A673 (cell line): Measurements from ENCODE around the gene PCDHB4. TPM values are rescaled to one million over a fixed set of nuclear protein-coding genes. Genes with fewer than 3 reads are reported as not detected.
A peak's percentile ranks its signal among the peaks of the same experiment; 100 is the strongest.

Experiments
- Bru-seq: library from RNA; stranded (reverse); fragments of 400-500 nt; gene quantifications from one replicate; lab custom pipeline; 2021; lab: Mats Ljungman, UMichigan
- BruChase-seq, 2 experiments: library from RNA; stranded (reverse); fragments of 400-500 nt; gene quantifications; one replicate each; lab custom pipeline; 2021; lab: Mats Ljungman, UMichigan
- BruUV-seq: library from RNA; stranded (reverse); fragments of 400-500 nt; replicated peaks from 2 replicates; lab custom pipeline; 2021; lab: Mats Ljungman, UMichigan
- CTCF ChIA-PET: fragments of 300-600 bp; sonication (Branson Sonifier 250); formaldehyde crosslinking; loops from one replicate; lab custom pipeline; 2022; ENCODE audit warnings: antibody characterized with exemption; lab: Charles Lee
- POLR2A ChIA-PET: fragments of 300-600 bp; sonication (Branson Sonifier 250); formaldehyde crosslinking; loops from one replicate; lab custom pipeline; 2022; ENCODE audit warnings: antibody characterized with exemption; ENCODE audit not compliant: low non-redundant PET; lab: Charles Lee
- DNase-seq: peaks from one replicate; pipeline ENCODE4 v3.0.0-alpha.2; 2015; ENCODE audit warnings: low spot score
- H3K27ac ChIP-seq: fragments of 200-600 bp; sonication (generic); 2 replicates; pipeline ENCODE4 v1.5.1; 2016; ENCODE audit warnings: mixed run types, low read depth, mild to moderate bottlenecking, mixed read lengths, antibody characterized with exemption, low read length; ENCODE audit not compliant: poor library complexity, severe bottlenecking
- H3K27me3 ChIP-seq: fragments of 200-600 bp; sonication (generic); replicated peaks from 2 replicates; pipeline ENCODE4 v1.6.1; 2017; ENCODE audit warnings: mixed run types, low read depth, mild to moderate bottlenecking, mixed read lengths, antibody characterized with exemption, low read length; ENCODE audit not compliant: insufficient read depth, poor library complexity
- H3K36me3 ChIP-seq: fragments of 200-600 bp; sonication (generic); 2 replicates; pipeline ENCODE4 v1.6.1; 2016; ENCODE audit warnings: mixed run types, mild to moderate bottlenecking, mixed read lengths, antibody characterized with exemption, low read length; ENCODE audit not compliant: insufficient read depth, poor library complexity, severe bottlenecking
- H3K4me1 ChIP-seq: fragments of 200-600 bp; sonication (generic); 2 replicates; pipeline ENCODE4 v1.6.1; 2017; ENCODE audit warnings: mixed run types, mild to moderate bottlenecking, mixed read lengths, antibody characterized with exemption, low read length; ENCODE audit not compliant: insufficient read depth, poor library complexity, severe bottlenecking
- H3K4me3 ChIP-seq: fragments of 200-600 bp; sonication (generic); 2 replicates; pipeline ENCODE4 v1.5.1; 2016; ENCODE audit warnings: low read depth, mixed run types, mild to moderate bottlenecking, mixed read lengths, low read length; ENCODE audit not compliant: poor library complexity, severe bottlenecking
- H3K9me3 ChIP-seq: fragments of 200-600 bp; sonication (generic); 2 replicates; pipeline ENCODE4 v1.6.1; 2016; ENCODE audit warnings: mixed run types, low read depth, mild to moderate bottlenecking, mixed read lengths, antibody characterized with exemption, low read length; ENCODE audit not compliant: poor library complexity, severe bottlenecking
- CTCF ChIP-seq: fragments of 300-800, 200-600 bp; sonication (generic); conservative IDR thresholded peaks from 2 replicates; pipeline ENCODE4 v1.5.1; 2017; ENCODE audit warnings: low read depth, mild to moderate bottlenecking, antibody characterized with exemption, low read length, moderate library complexity, mixed read lengths
- EZH2 ChIP-seq: fragments of 200-600 bp; sonication (generic); IDR thresholded peaks from 2 replicates; pipeline ENCODE4 v1.6.1; 2017; ENCODE audit warnings: borderline replicate concordance, low read depth, mild to moderate bottlenecking, mixed read lengths, antibody characterized with exemption, low read length; ENCODE audit not compliant: poor library complexity, severe bottlenecking
- intact Hi-C: fragments of 100-400 bp; cut with micrococcal nuclease; formaldehyde crosslinking; loops from one replicate; pipeline ENCODE4 v1.10.0; 2022; ENCODE audit not compliant: unreplicated experiment
- long read RNA-seq: library from polyadenylated mRNA; stranded (forward); transcript quantifications from one replicate; pipeline ENCODE4 v2.0.0, GENCODE V29; 2022
- total RNA-seq: library from RNA; stranded (reverse); gene quantifications from 2 replicates; pipeline ENCODE4 v1.2.3, GENCODE V29; 2021

PCDHB4 gene
- total RNA-seq: 2.4 and 2.7 TPM in 2 replicates
- percentile 65 among the genes with signal in this experiment for Bru-seq, nascent RNA
- BruChase-seq, experiment 1, labeled RNA remaining after a 2-hour chase: percentile 71 among the genes with signal in this experiment
- BruChase-seq, experiment 2, labeled RNA remaining after a 6-hour chase: percentile 66 among the genes with signal in this experiment
- long read RNA-seq, partial matches to known transcripts: 0 of 1 reads
- long read RNA-seq, other reads (novel, unspliced or antisense): 0 of 1 reads

DNA sequence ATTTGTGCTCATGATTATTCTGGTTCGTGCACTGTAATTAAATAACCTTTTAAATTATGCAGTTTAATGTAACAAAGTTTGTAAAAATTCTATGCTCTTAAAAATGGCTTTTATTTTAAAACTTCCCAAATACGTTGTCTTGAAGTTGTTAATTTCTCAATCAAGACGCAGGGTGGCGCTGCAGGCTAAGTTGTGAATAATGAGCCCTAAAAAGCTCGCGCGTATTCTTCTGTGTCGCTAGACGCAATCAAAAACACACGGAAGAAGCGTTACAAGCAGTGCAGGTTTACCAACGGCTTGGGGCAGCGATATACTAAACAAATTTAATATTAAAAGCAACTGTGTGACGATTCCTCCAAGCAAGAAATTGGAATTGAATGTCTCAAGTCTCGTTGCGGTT is at the start of gene PCDHB4:
TSS of gene PCDHB4 (plus strand) at position 256 of the 400 bp plus-strand sequence. CDS start 181 bp downstream, outside the sequence.
- POLR2A ChIA-PET: no interaction called here
- DNase-seq: peak; percentile 22
- no TSS peak for BruUV-seq
- Histone ChIP-seq H3K27ac (no peak within 1 kb of the TSS), H3K9me3 (peaks cover under 1% of the 10 kb centered on the region), H3K4me3 (no peak within 1 kb of the TSS), H3K4me1 (no peaks in the 10 kb centered on the region), H3K27me3 (no peaks in the 10 kb centered on the region), H3K36me3 (no peaks in the 10 kb centered on the region)
- CTCF ChIA-PET: no interaction called here
- TF ChIP-seq CTCF (peak; percentile 50), EZH2 (no peak)
- intact Hi-C loops: no loop called here

- Histone ChIP-seq H3K27ac (peak overlapping the region; percentile 47), H3K27me3 (no peaks in the 10 kb centered on the region), H3K4me1 (no peaks in the 10 kb centered on the region), H3K4me3 (peak overlapping the region; percentile 47), H3K36me3 (no peaks in the 10 kb centered on the region), H3K9me3 (no peaks in the 10 kb centered on the region)
- peak; percentile 63 for DNase-seq
- POLR2A ChIA-PET: interaction anchor here (0.5 kb wide), 1 partner anchor 641 kb away, joined by 10 read pairs; no protein-coding TSS in a partner anchor
- CTCF ChIA-PET: interaction anchor here (1.8 kb wide), 1 partner anchor 209 kb away, joined by 4 read pairs; the partner anchor contains the start of gene PCDHA11
- TF ChIP-seq CTCF (no peak), EZH2 (no peak)
- intact Hi-C loops: no loop called here
- BruUV-seq: no TSS peak
Observed at GRCh38 chr5:141077826-141078225, 43.8 kb upstream of the PCDHB4 start.

- intact Hi-C loops: no loop called here
- ChIA-PET POLR2A (no interaction called here), CTCF (no interaction called here)
- Histone ChIP-seq H3K9me3 (no peaks in the 10 kb centered on the region), H3K36me3 (no peaks in the 10 kb centered on the region), H3K27me3 (no peaks in the 10 kb centered on the region), H3K4me3 (no peak overlapping the region), H3K4me1 (peaks cover 11% of the 10 kb centered on the region), H3K27ac (no peak overlapping the region)
- no peak for TF ChIP-seq CTCF
- no peak for TF ChIP-seq EZH2
- DNase-seq: no peak
- BruUV-seq: no TSS peak
Observed at GRCh38 chr5:141082228-141082627, 39.4 kb upstream of the PCDHB4 start.
